K562 (cell line): Measurements from ENCODE around the gene TP73. TPM values are rescaled to one million over a fixed set of nuclear protein-coding genes. Genes with fewer than 3 reads are reported as not detected.

Source experiments
- ATF4 ChIP-seq: fragments of 450-650 bp; formaldehyde crosslinking; IDR thresholded peaks from 2 replicates; pipeline ENCODE4 v1.4.0; 2022; ENCODE audit warnings: mild to moderate bottlenecking, moderate library complexity
- EZH2 ChIP-seq: IDR thresholded peaks from 2 replicates; pipeline ENCODE4 v1.6.1; 2012; ENCODE audit warnings: low read depth, mild to moderate bottlenecking, inconsistent platforms, low read length, borderline replicate concordance
- FOXO4 ChIP-seq: fragments of 450-650 bp; formaldehyde crosslinking; IDR thresholded peaks from 2 replicates; pipeline ENCODE4 v1.4.0; 2020; ENCODE audit warnings: mild to moderate bottlenecking, moderate library complexity
- FOXP1 ChIP-seq: sonication (generic); formaldehyde crosslinking; IDR thresholded peaks from 2 replicates; pipeline ENCODE4 v1.8.0; 2022; ENCODE audit warnings: mild to moderate bottlenecking, missing genetic modification reagents
- HDAC1 ChIP-seq, 2 experiments: fragments of 450-650 bp; IDR thresholded peaks; 2 replicates each; pipeline ENCODE4 v1.6.1; 2016 to 2017; ENCODE audit warnings: inconsistent platforms in 1 of 2, mild to moderate bottlenecking in 1 of 2, moderate library complexity in 1 of 2
- ILF3 ChIP-seq: fragments of 450-650 bp; IDR thresholded peaks from 2 replicates; pipeline ENCODE4 v1.6.1; 2018; ENCODE audit warnings: antibody characterized with exemption, mild to moderate bottlenecking, moderate library complexity, borderline replicate concordance
- KAT7 ChIP-seq: sonication (generic); formaldehyde crosslinking; IDR thresholded peaks from 2 replicates; pipeline ENCODE4 v1.8.0; 2022; ENCODE audit warnings: missing genetic modification reagents, mild to moderate bottlenecking, borderline replicate concordance
- MCM7 ChIP-seq, 2 experiments: fragments of 450-650 bp; IDR thresholded peaks; 2 replicates each; pipeline ENCODE4 v1.6.1; 2016 to 2018
- MIER1 ChIP-seq: fragments of 450-650 bp; IDR thresholded peaks from 2 replicates; pipeline ENCODE4 v1.6.1; 2016; ENCODE audit warnings: antibody characterized with exemption, mild to moderate bottlenecking, low read depth
- NBN ChIP-seq: fragments of 450-650 bp; IDR thresholded peaks from 2 replicates; pipeline ENCODE4 v1.6.1; 2016; ENCODE audit warnings: low read depth, mild to moderate bottlenecking
- RNF2 ChIP-seq: sonication (generic); IDR thresholded peaks from 2 replicates; pipeline ENCODE4 v1.6.1; 2016
- SETDB1 ChIP-seq: IDR thresholded peaks from one replicate; pipeline ENCODE4 v1.6.1; 2012; ENCODE audit warnings: low read length, control low read depth, inconsistent platforms
- SLC30A9 ChIP-seq: fragments of 250-450 bp; sonication (Bioruptor Pico); IDR thresholded peaks from 2 replicates; pipeline ENCODE4 v1.8.0; 2022; ENCODE audit warnings: mild to moderate bottlenecking, moderate library complexity
- SMARCA4 ChIP-seq: fragments of 450-650 bp; IDR thresholded peaks from 2 replicates; pipeline ENCODE4 v1.6.1; 2016
- TAF1 ChIP-seq: IDR thresholded peaks from 2 replicates; pipeline ENCODE4 v1.6.1; 2011; ENCODE audit warnings: mild to moderate bottlenecking, low read length, moderate library complexity; ENCODE audit not compliant: insufficient read depth, control insufficient read depth, severe bottlenecking; ENCODE audit errors: extremely low read depth
- TCF7L2 ChIP-seq: fragments of 150-350 bp; IDR thresholded peaks from 2 replicates; pipeline ENCODE4 v1.6.1; 2016; ENCODE audit warnings: low read depth, mild to moderate bottlenecking, low read length, moderate library complexity
- XRCC3 ChIP-seq: fragments of 450-650 bp; IDR thresholded peaks from 2 replicates; pipeline ENCODE4 v1.6.1; 2017; ENCODE audit warnings: mild to moderate bottlenecking, moderate library complexity
- ZBTB33 ChIP-seq: sonication (generic); formaldehyde crosslinking; IDR thresholded peaks from 2 replicates; pipeline ENCODE4 v1.8.1; 2023; ENCODE audit warnings: mild to moderate bottlenecking, missing genetic modification reagents
- ZFP91 ChIP-seq: sonication (generic); formaldehyde crosslinking; IDR thresholded peaks from 2 replicates; pipeline ENCODE4 v1.8.0; 2022; ENCODE audit warnings: mild to moderate bottlenecking, missing genetic modification reagents
- ZNF436 ChIP-seq: fragments of 250-450, 450-650 bp; sonication (Bioruptor Pico); formaldehyde crosslinking; IDR thresholded peaks from 2 replicates; pipeline ENCODE4 v1.7.0; 2020; ENCODE audit warnings: mild to moderate bottlenecking
- polyA plus RNA-seq, 8 experiments: library from polyadenylated mRNA; depleted of rRNA in 4 of 8; stranded (reverse) in 5 of 8; unstranded in 3 of 8; fragments of >200 nt; fragmentation: Nextera tagmentation in 2 of 8; fragmentation: Illumina TruSeq in 1 of 8; extraction: Ambion mirVana in 2 of 8; extraction: Trizol in 1 of 8; gene quantifications; 2 replicates each; pipeline versions ENCODE4 v1.2.1 to v1.2.3, GENCODE V29; 2011 to 2014; ENCODE audit warnings: inconsistent platforms in 1 of 8, missing spikeins in 1 of 8
- total RNA-seq, 7 experiments: library from RNA; depleted of rRNA in 6 of 7; stranded (reverse); fragments of >200 nt in 6 of 7; fragmentation: Illumina TruSeq in 2 of 7; extraction: Trizol in 2 of 7; gene quantifications; 2 replicates each; pipeline versions ENCODE4 v1.2.1 to v1.2.3, GENCODE V29; 2011 to 2021; ENCODE audit warnings: low replicate concordance in 1 of 7
- TF ChIP-seq, protein P1 (sequence below): fragments of 250-450 bp; sonication (Bioruptor Pico); IDR thresholded peaks from 2 replicates; pipeline ENCODE4 v1.4.0; 2020; ENCODE audit warnings: mild to moderate bottlenecking, moderate library complexity

Gene TP73
- total and polyA plus RNA-seq, 9 of the 15 experiments (the other 6 are each of a cell fraction or from before 2014, with no cell fraction given), result 0.07 to 1.6 (median 0.40) TPM; not detected in 2

GRCh38 chr1:3772715-3773571, 120.6 kb downstream of the TP73 start, which contains the start of gene SMIM1 (continued):
- TF ChIP-seq XRCC3, result no peak
- no peak for TF ChIP-seq FOXO4 (CRISPR knock-in tag)
- TF ChIP-seq, protein P1, sequence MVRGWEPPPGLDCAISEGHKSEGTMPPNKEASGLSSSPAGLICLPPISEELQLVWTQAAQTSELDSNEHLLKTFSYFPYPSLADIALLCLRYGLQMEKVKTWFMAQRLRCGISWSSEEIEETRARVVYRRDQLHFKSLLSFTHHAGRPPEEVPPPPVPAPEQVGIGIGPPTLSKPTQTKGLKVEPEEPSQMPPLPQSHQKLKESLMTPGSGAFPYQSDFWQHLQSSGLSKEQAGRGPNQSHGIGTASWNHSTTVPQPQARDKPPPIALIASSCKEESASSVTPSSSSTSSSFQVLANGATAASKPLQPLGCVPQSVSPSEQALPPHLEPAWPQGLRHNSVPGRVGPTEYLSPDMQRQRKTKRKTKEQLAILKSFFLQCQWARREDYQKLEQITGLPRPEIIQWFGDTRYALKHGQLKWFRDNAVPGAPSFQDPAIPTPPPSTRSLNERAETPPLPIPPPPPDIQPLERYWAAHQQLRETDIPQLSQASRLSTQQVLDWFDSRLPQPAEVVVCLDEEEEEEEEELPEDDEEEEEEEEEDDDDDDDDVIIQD, result no peak
- TF ChIP-seq ILF3, result no peak
- TF ChIP-seq RNF2, result no peak
- no peak for TF ChIP-seq SLC30A9
- TF ChIP-seq ZFP91 (CRISPR knock-in tag), result no peak
- TF ChIP-seq MIER1, result no peak
- TF ChIP-seq TCF7L2, result no peak
- no peak for TF ChIP-seq SETDB1
- no peak for TF ChIP-seq NBN
- TF ChIP-seq HDAC1 (IDR thresholded peaks at IDR 0.05), result no peak
- no peak for TF ChIP-seq MCM7 (IDR thresholded peaks at IDR 0.05)
- TF ChIP-seq SMARCA4, result no peak
- TF ChIP-seq EZH2, result no peak
- TF ChIP-seq ZNF436 (CRISPR knock-in tag), result no peak
- no peak for TF ChIP-seq TAF1
- no peak for TF ChIP-seq FOXP1 (CRISPR knock-in tag)
- peak; percentile 26; the same call in 1 of the 2 replicates for TF ChIP-seq ATF4 (CRISPR knock-in tag)
- TF ChIP-seq KAT7 (CRISPR knock-in tag), result no peak
- TF ChIP-seq ZBTB33 (CRISPR knock-in tag), result no peak
